NOMO-1 treated with DMSO at 0.1 percent for 48 hours (cell line): ENCODE results near the gene EPHA10.

ENCODE experiments used
- DNase-seq: peaks from one replicate; lab custom pipeline; 2025; ENCODE audit not compliant: unreplicated experiment; lab: John Stamatoyannopoulos, UW

Gene EPHA10

DNA sequence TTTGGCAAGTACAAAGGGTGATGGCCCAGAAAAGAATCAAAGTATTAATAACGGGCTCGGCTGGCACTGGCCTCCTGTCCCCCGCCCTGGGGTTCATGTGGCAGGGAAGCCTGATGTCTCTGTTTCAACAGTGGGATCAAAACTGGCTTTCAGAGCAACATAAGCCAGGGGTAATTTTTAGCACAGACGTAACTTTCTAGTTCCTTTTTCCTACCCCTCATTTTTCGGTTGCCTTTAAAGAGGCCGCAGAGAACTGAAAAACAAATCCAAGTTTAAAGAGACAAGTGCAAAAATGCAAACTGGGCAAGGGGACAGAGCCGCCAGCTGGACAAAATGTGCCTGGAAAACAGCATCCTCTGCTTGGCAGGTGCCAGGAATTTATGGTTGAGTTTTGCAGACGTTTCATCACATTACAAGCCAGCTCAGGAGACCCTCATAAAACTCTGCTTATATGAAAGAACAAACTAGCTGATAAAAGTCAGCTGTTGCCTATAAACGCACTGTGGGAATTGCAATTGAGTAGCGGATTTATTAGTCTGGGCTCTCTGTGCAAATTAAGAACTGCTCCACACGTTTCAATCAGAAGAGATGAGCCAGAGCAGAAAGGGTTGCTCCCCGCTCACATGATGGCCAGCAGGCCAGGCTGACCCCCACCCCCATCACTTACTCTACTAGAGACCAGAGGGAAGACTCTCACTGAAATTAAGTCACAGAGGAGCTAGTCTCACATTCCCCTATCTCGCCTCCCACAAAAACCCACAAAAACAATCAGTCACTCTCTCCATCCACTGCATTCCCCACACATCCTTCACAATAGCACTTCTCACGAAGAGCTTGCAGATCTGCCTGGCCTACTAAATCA lies 88.4 kb downstream of the EPHA10 start:
- peak; percentile 73 for DNase-seq

DNA sequence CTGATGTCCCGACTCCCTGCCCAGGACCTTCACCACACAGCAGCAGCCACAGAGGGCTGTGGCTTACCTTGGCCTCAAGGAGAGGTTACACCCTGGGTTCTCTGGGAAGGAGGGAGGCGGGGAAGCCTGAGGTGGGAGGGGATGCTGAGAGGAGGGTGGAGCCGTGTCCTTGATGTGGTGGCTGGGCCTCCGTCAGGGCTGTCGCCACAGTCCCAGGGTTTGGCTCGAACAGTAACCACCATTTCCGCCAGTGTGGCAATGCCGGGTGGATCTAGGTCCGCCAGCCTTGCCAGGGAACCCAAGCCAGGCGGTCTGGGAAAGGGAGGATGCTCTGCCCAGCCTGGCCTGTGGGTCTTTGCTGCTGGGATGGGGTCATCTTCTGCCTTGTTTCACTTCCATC lies 91.0 kb downstream of the EPHA10 start:
- DNase-seq = no peak

DNA sequence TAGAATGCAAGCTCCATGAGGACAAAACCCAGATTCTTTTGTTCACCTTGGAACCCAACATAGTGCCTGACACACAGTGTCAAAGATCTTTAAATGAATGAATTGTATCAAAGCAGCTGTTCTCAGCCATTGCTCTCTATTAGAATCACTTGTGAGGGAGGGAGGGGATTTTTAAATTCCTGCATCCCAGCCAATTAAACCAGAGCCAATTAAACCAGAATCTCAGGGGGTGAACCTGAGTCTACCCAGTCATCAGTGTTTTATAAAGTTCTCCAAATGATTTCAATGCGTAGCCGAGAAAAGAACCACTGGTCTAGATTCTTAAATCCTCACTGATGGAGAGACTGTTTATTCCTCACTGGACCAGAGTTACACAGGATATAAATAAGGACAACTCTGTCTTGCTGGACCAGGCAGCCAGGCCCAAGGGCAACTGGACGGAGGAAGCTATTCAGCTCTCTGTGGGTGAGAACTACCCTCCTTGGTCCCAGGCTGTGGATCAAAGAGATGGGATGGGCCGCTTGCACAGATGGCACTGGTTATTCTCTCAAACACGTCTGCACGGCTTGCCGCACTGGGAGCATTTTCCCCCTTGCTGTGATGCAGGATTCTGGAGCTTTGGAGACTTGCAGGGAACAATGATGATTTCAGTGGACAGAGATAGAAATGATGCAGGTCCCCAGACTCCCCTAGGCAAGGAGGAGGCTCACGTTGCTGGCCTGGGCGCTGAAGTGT lies 92.6 kb downstream of the EPHA10 start:
- DNase-seq = no peak

DNA sequence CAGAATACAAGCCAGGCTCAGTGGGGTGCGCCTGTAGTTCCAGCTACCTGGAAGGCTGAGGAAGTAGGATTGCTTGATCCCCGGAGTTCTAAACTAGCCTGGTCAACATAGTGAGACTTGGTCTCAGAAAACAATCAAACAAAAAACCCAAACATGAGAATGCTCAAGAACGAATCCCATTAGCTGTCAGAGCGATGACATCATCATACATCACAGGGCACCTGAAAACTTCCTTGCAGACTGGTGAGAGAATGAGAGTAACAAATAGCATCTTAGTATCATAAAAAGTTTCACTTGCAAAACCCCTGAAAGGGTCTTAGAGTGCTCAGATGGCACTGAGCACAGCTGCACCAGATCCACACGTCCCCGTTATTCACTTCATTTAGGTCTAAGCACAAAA lies 93.7 kb downstream of the EPHA10 start:
- DNase-seq = no peak

DNA sequence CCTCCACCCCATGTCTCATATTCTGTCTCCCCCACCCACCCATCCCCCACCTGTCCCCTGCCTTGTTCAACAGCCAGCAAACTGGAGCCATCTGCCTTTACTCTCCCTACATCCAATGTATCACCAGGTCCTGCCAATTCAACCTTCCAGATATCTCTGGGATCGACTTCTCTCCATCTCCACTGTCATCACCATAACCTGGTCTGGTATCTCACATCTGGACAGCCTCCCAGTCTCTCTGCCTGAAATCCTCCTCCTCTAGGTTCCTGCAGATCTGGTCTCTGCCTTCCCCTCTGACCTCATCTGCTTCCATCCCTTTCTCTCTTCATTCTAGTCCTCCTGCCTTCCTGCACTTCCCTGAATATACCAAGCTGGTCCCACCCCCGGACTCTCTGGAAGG lies 94.8 kb downstream of the EPHA10 start:
- no peak for DNase-seq

DNA sequence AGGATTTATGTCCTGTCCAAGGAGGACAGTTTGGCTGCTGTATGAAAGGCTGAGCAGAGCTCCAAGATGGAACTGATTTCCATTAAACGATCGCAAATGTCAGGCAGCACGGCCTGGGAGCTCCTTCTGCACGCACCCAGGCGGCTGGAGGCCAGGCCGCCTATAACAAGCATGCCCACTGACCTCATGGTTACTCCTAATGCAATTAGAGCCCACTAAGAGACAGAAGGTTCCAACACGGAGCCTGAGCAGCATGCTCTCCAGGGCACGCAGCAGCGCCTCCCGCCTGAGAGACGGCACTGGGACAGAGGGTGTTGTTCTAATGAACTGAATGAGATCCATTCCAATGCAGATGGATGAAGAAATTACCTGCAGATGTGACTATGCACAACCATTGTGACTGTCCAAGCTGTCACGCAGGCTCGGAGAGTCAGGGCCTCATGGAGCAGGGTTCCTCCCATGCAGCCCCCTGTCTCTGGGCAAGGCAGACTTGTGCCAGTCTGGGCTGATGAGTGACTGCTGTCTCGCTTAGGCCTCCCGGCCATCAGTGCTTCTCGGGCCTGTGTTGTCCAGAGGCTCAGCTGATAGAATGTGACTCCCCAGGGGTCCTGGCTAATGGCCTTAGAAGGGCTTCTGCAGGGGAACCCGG lies 97.8 kb downstream of the EPHA10 start:
- DNase-seq = no peak

DNA sequence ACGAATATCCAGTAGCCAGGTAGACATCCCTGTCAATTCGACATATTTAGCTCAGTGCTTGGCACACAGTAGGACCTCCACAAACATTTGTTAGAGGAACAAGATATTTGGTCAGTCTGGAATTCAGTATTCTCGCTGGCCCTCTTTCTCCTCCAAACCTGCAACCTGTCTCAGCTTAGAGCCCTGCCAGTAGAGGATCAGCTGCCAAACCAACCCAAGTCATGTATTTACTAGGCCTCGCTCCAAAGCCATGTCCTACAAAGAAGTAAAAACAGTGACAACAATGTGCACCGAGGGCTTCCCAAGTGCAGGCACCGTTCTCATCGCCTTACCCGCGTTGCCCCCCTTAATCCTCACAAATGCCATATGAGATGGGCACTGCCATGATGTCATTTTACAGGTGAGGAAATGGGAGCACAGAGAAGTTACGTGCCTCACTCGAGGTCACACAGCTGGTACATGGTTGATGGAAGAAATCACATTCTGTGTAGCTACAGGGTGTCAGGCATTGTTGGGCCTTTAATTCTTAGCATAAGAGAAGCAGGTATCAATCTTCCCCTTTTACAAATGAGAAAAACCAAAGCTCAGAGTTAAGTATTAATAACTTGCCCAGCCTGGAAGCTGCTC lies 98.6 kb downstream of the EPHA10 start:
- DNase-seq = no peak
